NCI-H748 (cell line): Measurements from ENCODE around the gene RFX2.
A peak's percentile ranks its signal among the peaks of the same experiment; 100 is the strongest.

ENCODE experiments used
- DNase-seq: peaks from one replicate; lab custom pipeline; 2025; ENCODE audit not compliant: unreplicated experiment; lab: John Stamatoyannopoulos, UW

RFX2 gene

GRCh38 chr19:5959260-5960004, 150.9 kb downstream of the RFX2 start:
- no peak for DNase-seq

- DNase-seq, result no peak
Observed at GRCh38 chr19:5958851-5959122, 151.5 kb downstream of the RFX2 start.

GRCh38 chr19:5958074-5958850, 152.0 kb downstream of the RFX2 start:
- DNase-seq, result peak; percentile 12

- DNase-seq, result peak; percentile 83
Observed at GRCh38 chr19:5957170-5957569, 153.1 kb downstream of the RFX2 start.

GRCh38 chr19:5956728-5957127, 153.6 kb downstream of the RFX2 start:
- peak; percentile 39 for DNase-seq

GRCh38 chr19:5956323-5956722, 154.0 kb downstream of the RFX2 start:
- no peak for DNase-seq

- no peak for DNase-seq
Observed at GRCh38 chr19:5955636-5955935, 154.7 kb downstream of the RFX2 start.

GRCh38 chr19:5954293-5954692, 156.0 kb downstream of the RFX2 start:
- no peak for DNase-seq

- no peak for DNase-seq
Observed at GRCh38 chr19:5953680-5954213, 156.6 kb downstream of the RFX2 start.

- no peak for DNase-seq
Observed at GRCh38 chr19:5953030-5953589, 157.2 kb downstream of the RFX2 start.

GRCh38 chr19:5952193-5953029, 157.9 kb downstream of the RFX2 start:
- peak; percentile 2 for DNase-seq

- no peak for DNase-seq
Observed at GRCh38 chr19:5951338-5951861, 158.9 kb downstream of the RFX2 start.

GRCh38 chr19:5950741-5951140, 159.6 kb downstream of the RFX2 start:
- no peak for DNase-seq

GRCh38 chr19:5949792-5950305, 160.5 kb downstream of the RFX2 start:
- DNase-seq, result peak; percentile 16

GRCh38 chr19:5948752-5949564, 161.3 kb downstream of the RFX2 start:
- DNase-seq, result no peak

- no peak for DNase-seq
Observed at GRCh38 chr19:5947435-5947834, 162.9 kb downstream of the RFX2 start.

GRCh38 chr19:5943623-5944022, 166.7 kb downstream of the RFX2 start:
- DNase-seq, result no peak
